ENCODE measurements around the gene NCKAP5. TPM values are rescaled to one million over a fixed set of nuclear protein-coding genes. Genes with fewer than 3 reads are reported as not detected.

The NCKAP5 gene
- total and polyA plus RNA-seq, 4 donors: 0.57 to 2.8 (median 2.4) TPM

DNA sequence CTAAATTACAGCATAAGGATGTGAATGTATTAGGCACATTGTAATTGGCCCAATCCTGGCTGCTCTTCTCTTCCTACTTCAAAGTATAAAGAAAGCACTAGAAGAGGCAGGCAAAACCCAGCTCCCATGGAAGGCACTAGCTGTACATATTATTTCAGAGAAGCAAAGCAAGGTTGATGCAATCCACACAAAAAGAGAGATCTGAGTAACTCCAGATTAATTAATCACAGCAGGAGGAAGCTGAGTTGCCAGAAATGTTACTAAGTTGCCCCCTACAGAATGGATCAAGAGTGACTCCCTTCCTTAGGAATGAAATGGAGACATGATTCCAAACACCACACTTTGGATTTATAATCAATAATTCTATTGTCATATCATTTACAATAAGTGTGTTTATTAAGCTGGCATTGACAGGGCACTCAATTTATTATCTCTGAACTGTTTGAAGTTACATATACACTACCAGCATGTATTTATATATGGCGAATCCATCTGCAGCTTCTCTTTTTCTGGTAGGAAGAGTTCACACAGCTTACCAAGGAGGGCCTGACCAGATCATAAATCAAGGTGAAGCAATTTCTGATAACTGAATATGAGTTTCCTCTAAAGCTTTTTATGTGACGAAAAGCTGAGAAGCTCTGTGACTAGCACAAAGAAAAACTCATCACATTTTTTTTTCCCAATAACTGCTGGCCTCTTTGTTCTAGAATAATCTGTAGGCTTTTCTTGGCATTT is 505.2 kb downstream of the NCKAP5 start:
- H3K27ac ChIP-seq (ENCODE audit: low read depth in 1 of 2, low read length in 2 of 2): no peak overlapping the region
- no peaks in the 10 kb centered on the region for H3K9me3 ChIP-seq (ENCODE audit: control insufficient read depth in 4 of 4, low read length in 3 of 4)
- H3K4me3 ChIP-seq (ENCODE audit: low read depth in 1 of 3, low read length in 3 of 3): no peak overlapping the region
- DNase-seq (ENCODE audit: low spot score): no peak
- no peaks in the 10 kb centered on the region for H3K36me3 ChIP-seq (ENCODE audit: control insufficient read depth in 4 of 4, insufficient read depth in 3 of 4, low read depth in 1 of 4, low read length in 3 of 4)
- TF ChIP-seq TAF1 (conservative IDR thresholded peaks at IDR 0.05) (no peak), NR2F2 (IDR thresholded peaks at IDR 0.05) (no peak), HNF4A (conservative IDR thresholded peaks at IDR 0.05) (no peak), YY1 (IDR thresholded peaks at IDR 0.05) (no peak), JUND (IDR thresholded peaks at IDR 0.05) (no peak), HNF4G (IDR thresholded peaks at IDR 0.05) (no peak), MAX (IDR thresholded peaks at IDR 0.05) (no peak), RAD21 (IDR thresholded peaks at IDR 0.05) (no peak), EGR1 (IDR thresholded peaks at IDR 0.05; ENCODE audit: low read depth in 2 of 2) (no peak), RXRA (IDR thresholded peaks at IDR 0.05) (no peak), FOXA1 (IDR thresholded peaks at IDR 0.05) (no peak), SP1 (IDR thresholded peaks at IDR 0.05) (no peak)
- TF ChIP-seq, protein P1, sequence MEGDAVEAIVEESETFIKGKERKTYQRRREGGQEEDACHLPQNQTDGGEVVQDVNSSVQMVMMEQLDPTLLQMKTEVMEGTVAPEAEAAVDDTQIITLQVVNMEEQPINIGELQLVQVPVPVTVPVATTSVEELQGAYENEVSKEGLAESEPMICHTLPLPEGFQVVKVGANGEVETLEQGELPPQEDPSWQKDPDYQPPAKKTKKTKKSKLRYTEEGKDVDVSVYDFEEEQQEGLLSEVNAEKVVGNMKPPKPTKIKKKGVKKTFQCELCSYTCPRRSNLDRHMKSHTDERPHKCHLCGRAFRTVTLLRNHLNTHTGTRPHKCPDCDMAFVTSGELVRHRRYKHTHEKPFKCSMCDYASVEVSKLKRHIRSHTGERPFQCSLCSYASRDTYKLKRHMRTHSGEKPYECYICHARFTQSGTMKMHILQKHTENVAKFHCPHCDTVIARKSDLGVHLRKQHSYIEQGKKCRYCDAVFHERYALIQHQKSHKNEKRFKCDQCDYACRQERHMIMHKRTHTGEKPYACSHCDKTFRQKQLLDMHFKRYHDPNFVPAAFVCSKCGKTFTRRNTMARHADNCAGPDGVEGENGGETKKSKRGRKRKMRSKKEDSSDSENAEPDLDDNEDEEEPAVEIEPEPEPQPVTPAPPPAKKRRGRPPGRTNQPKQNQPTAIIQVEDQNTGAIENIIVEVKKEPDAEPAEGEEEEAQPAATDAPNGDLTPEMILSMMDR (IDR thresholded peaks at IDR 0.05; ENCODE audit: low read depth, low read length, missing input control): no peak
- TF ChIP-seq, protein P2, sequence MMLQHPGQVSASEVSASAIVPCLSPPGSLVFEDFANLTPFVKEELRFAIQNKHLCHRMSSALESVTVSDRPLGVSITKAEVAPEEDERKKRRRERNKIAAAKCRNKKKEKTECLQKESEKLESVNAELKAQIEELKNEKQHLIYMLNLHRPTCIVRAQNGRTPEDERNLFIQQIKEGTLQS (IDR thresholded peaks at IDR 0.05): no peak
- no peak overlapping the region for H3K9ac ChIP-seq (ENCODE audit: low read depth in 1 of 2, low read length in 2 of 2)
- WGBS: 87% methylated on average over 2 of the region's 2 CpGs
- H3K4me1 ChIP-seq (ENCODE audit: control insufficient read depth in 4 of 4, insufficient read depth in 4 of 4, low read length in 3 of 4): no peaks in the 10 kb centered on the region
- no peaks in the 10 kb centered on the region for H3K27me3 ChIP-seq (ENCODE audit: control insufficient read depth in 4 of 4, insufficient read depth in 4 of 4, low read length in 3 of 4)

DNA sequence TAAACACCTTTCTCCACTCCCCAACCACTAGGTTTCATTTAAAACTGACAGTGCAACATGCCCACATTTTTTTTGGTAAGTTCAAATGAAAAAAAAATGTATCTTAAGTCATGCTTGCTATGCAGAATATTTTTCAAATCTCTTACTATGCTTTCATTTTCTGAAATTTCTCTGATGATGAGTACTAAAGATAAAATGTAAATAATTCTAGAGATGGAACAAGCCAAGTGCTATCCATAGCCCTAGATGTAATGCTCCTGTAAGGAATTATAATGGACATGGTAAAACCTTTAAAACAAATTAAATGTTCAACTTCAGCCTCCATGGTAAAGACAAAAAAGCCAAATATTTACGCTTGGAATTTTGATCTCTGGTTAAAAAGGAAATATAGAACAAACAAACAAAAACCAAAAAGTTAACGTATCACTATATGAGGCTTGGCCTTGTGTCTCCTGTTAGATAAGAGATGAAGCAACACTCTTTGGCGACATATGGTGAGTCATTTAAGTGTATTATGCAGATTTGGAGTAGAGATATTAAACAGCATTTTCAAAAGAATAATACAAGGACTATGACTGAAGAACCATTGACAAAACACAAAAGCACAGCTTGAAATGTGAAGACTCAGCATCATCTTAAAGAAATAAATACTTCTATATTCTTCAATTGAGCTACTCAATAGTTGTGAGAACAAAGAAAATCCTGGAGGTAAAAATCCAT is 506.2 kb downstream of the NCKAP5 start:
- H3K9ac ChIP-seq (ENCODE audit: low read depth in 1 of 2, low read length in 2 of 2): no peak overlapping the region
- TF ChIP-seq YY1 (IDR thresholded peaks at IDR 0.05) (no peak), RXRA (IDR thresholded peaks at IDR 0.05) (no peak), TAF1 (conservative IDR thresholded peaks at IDR 0.05) (no peak), EGR1 (IDR thresholded peaks at IDR 0.05; ENCODE audit: low read depth in 2 of 2) (no peak), SP1 (IDR thresholded peaks at IDR 0.05) (no peak), FOXA1 (IDR thresholded peaks at IDR 0.05) (no peak), NR2F2 (IDR thresholded peaks at IDR 0.05) (no peak), HNF4G (IDR thresholded peaks at IDR 0.05) (no peak), MAX (IDR thresholded peaks at IDR 0.05) (no peak), FOXA2 (IDR thresholded peaks at IDR 0.05) (no peak), JUND (IDR thresholded peaks at IDR 0.05) (no peak)
- TF ChIP-seq, protein P2 (IDR thresholded peaks at IDR 0.05): no peak
- no peaks in the 10 kb centered on the region for H3K27me3 ChIP-seq (ENCODE audit: control insufficient read depth in 4 of 4, insufficient read depth in 4 of 4, low read length in 3 of 4)
- no peaks in the 10 kb centered on the region for H3K36me3 ChIP-seq (ENCODE audit: control insufficient read depth in 4 of 4, insufficient read depth in 3 of 4, low read depth in 1 of 4, low read length in 3 of 4)
- DNase-seq (ENCODE audit: low spot score): no peak
- WGBS: 82% methylated on average over 3 of the region's 3 CpGs
- no peaks in the 10 kb centered on the region for H3K4me1 ChIP-seq (ENCODE audit: control insufficient read depth in 4 of 4, insufficient read depth in 4 of 4, low read length in 3 of 4)
- H3K9me3 ChIP-seq (ENCODE audit: control insufficient read depth in 4 of 4, low read length in 3 of 4): no peaks in the 10 kb centered on the region
- H3K27ac ChIP-seq (ENCODE audit: low read depth in 1 of 2, low read length in 2 of 2): no peak overlapping the region
- no peak overlapping the region for H3K4me3 ChIP-seq (ENCODE audit: low read depth in 1 of 3, low read length in 3 of 3)
